GM12878 (cell line): Measurements from ENCODE around the gene CRYGN. TPM values are rescaled to one million over a fixed set of nuclear protein-coding genes. Genes with fewer than 3 reads are reported as not detected.

ENCODE experiments used
- ATAC-seq: fragments of 200-7000 bp; cut with Tn5 transposase; 3 replicates; pipeline ENCODE4 v1.9.1; 2020; ENCODE audit warnings: mild to moderate bottlenecking, moderate library complexity
- BruUV-seq: library from RNA; stranded (reverse); fragments of 400-500 nt; replicated peaks from 2 replicates; lab custom pipeline; 2021; lab: Mats Ljungman, UMichigan
- CTCF ChIA-PET: fragments of 300-600 bp; sonication (Branson Sonifier 250); formaldehyde crosslinking; extraction: SDS; loops from one replicate; lab custom pipeline; 2021; ENCODE audit warnings: inconsistent platforms; lab: Yijun Ruan, JAX
- POLR2A ChIA-PET: fragments of 350-600 bp; formaldehyde crosslinking; extraction: SDS; loops from one replicate; lab custom pipeline; 2021; ENCODE audit warnings: inconsistent platforms; lab: Charles Lee
- RAD21 ChIA-PET: fragments of 300-600 bp; sonication (Branson Sonifier 250); formaldehyde crosslinking; loops from one replicate; lab custom pipeline; 2023; ENCODE audit warnings: antibody characterized with exemption; ENCODE audit not compliant: unreplicated experiment; lab: Charles Lee
- SMC1A ChIA-PET: fragments of 300-600 bp; sonication (Branson Sonifier 250); formaldehyde crosslinking; loops from one replicate; lab custom pipeline; 2023; ENCODE audit not compliant: unreplicated experiment, uncharacterized antibody; lab: Charles Lee
- DNase-seq: peaks from one replicate; pipeline ENCODE4 v3.0.0-alpha.2; 2011; ENCODE audit warnings: low read depth, low spot score
- FAIRE-seq: peaks from 3 replicates; lab custom pipeline; 2011; peaks lifted over from hg19 to GRCh38; lab: Jason Lieb, UNC
- H2AFZ ChIP-seq: 2 replicates; pipeline ENCODE4 v1.6.0; 2011; ENCODE audit warnings: low read depth, low read length, control low read depth; ENCODE audit not compliant: control insufficient read depth
- H3K27ac ChIP-seq: 2 replicates; pipeline ENCODE4 v1.5.1; 2011; ENCODE audit warnings: control low read depth; ENCODE audit not compliant: control insufficient read depth, insufficient read depth
- H3K27me3 ChIP-seq, 2 experiments: replicated peaks in 1 of 2; 2 replicates each; pipeline versions ENCODE4 v1.6.0 to v1.6.1; 2011; ENCODE audit warnings: low read length in 1 of 2; ENCODE audit not compliant: control insufficient read depth in 2 of 2, insufficient read depth in 2 of 2
- H3K36me3 ChIP-seq, 2 experiments: 2 replicates each; pipeline ENCODE4 v1.5.1; 2011; ENCODE audit warnings: low read length in 1 of 2; ENCODE audit not compliant: control insufficient read depth in 2 of 2, insufficient read depth in 2 of 2
- H3K4me1 ChIP-seq: 2 replicates; pipeline ENCODE4 v1.6.1; 2011; ENCODE audit warnings: mild to moderate bottlenecking, low read length, moderate library complexity, mixed read lengths; ENCODE audit not compliant: control insufficient read depth, insufficient read depth
- H3K4me2 ChIP-seq: 2 replicates; pipeline ENCODE4 v1.6.0; 2011; ENCODE audit warnings: control low read depth; ENCODE audit not compliant: control insufficient read depth, insufficient read depth
- H3K4me3 ChIP-seq: fragments of 200-600 bp; sonication (generic); 2 replicates; pipeline ENCODE4 v1.5.1; 2016
- H3K79me2 ChIP-seq: 2 replicates; pipeline ENCODE4 v1.6.0; 2011; ENCODE audit warnings: low read length; ENCODE audit not compliant: control insufficient read depth, insufficient read depth
- H3K9ac ChIP-seq: 2 replicates; pipeline ENCODE4 v1.8.0; 2011; ENCODE audit warnings: low read length, control low read depth, mixed read lengths; ENCODE audit not compliant: control insufficient read depth, insufficient read depth
- H3K9me3 ChIP-seq: replicated peaks from 3 replicates; pipeline ENCODE4 v1.5.1; 2011; ENCODE audit warnings: mild to moderate bottlenecking, low read length; ENCODE audit not compliant: control insufficient read depth, insufficient read depth
- H4K20me1 ChIP-seq: 2 replicates; pipeline ENCODE4 v1.6.0; 2011; ENCODE audit not compliant: control insufficient read depth, insufficient read depth
- BCLAF1 ChIP-seq: fragments of 450-650 bp; IDR thresholded peaks from 2 replicates; pipeline ENCODE4 v1.6.1; 2017; ENCODE audit warnings: antibody characterized with exemption, mild to moderate bottlenecking, moderate library complexity
- IKZF1 ChIP-seq: fragments of 450-650 bp; conservative IDR thresholded peaks from 2 replicates; pipeline ENCODE4 v1.6.1; 2017; ENCODE audit warnings: antibody characterized with exemption, mild to moderate bottlenecking
- LARP7 ChIP-seq: fragments of 450-650 bp; IDR thresholded peaks from 2 replicates; pipeline ENCODE4 v1.6.1; 2017; ENCODE audit warnings: mild to moderate bottlenecking
- RELA ChIP-seq: fragments of 450-650 bp; IDR thresholded peaks from 2 replicates; pipeline ENCODE4 v1.8.0; 2014; ENCODE audit warnings: borderline replicate concordance; ENCODE audit not compliant: partially characterized antibody
- SIX5 ChIP-seq: IDR thresholded peaks from 2 replicates; pipeline ENCODE4 v1.6.1; 2011; ENCODE audit warnings: mild to moderate bottlenecking, low read depth, low read length, moderate library complexity; ENCODE audit not compliant: severe bottlenecking
- TARDBP ChIP-seq: IDR thresholded peaks from 2 replicates; pipeline ENCODE4 v1.6.1; 2016; ENCODE audit warnings: borderline replicate concordance
- ZNF24 ChIP-seq: fragments of 450-650 bp; IDR thresholded peaks from 2 replicates; pipeline ENCODE4 v1.6.1; 2017; ENCODE audit warnings: antibody characterized with exemption, mild to moderate bottlenecking
- ZZZ3 ChIP-seq: IDR thresholded peaks from 2 replicates; pipeline ENCODE4 v1.6.1; 2011; ENCODE audit warnings: low read depth; ENCODE audit not compliant: control insufficient read depth, insufficient read length
- WGBS: methylation state at CpG from one replicate; pipeline ENCODE4 v1.1.6; 2016; ENCODE audit warnings: low lambda C conversion rate; ENCODE audit not compliant: insufficient replicate concordance, insufficient coverage; ENCODE audit errors: missing lambda C conversion rate; 5-methylcytosine and 5-hydroxymethylcytosine counted together
- in situ Hi-C: fragments of 300-500 bp; cut with MboI; formaldehyde crosslinking; loops from 9 replicates; pipeline ENCODE4 v1.14.3; 2018; ENCODE audit warnings: mixed read lengths
- intact Hi-C: fragments of 100-400 bp; cut with micrococcal nuclease; formaldehyde crosslinking; loops from one replicate; pipeline ENCODE4 v1.14.2; 2022; ENCODE audit not compliant: unreplicated experiment
- polyA plus RNA-seq, 11 experiments: library from polyadenylated mRNA; depleted of rRNA in 4 of 11; unstranded in 6 of 11; stranded (reverse) in 5 of 11; fragments of >200 nt; fragmentation: Nextera tagmentation in 4 of 11; fragmentation: Illumina TruSeq in 1 of 11; extraction: Ambion mirVana in 4 of 11; extraction: Trizol in 1 of 11; gene quantifications; 1 replicate in 1 of 11; 2 replicates in 10 of 11; pipeline versions ENCODE4 v1.2.1 to v1.2.3, GENCODE V29; 2011 to 2016; ENCODE audit warnings: inconsistent platforms in 2 of 11, missing spikeins in 2 of 11, low read depth in 1 of 11
- total RNA-seq, 4 experiments: library from RNA; depleted of rRNA in 3 of 4; stranded (reverse); fragments of >200 nt in 3 of 4; fragmentation: Illumina TruSeq in 1 of 4; extraction: Trizol in 1 of 4; gene quantifications; 2 replicates each; pipeline versions ENCODE4 v1.2.1 to v1.2.3, GENCODE V29; 2013 to 2021
- TF ChIP-seq, protein P1 (sequence below): IDR thresholded peaks from 2 replicates; pipeline ENCODE4 v1.6.1; 2011; ENCODE audit warnings: low read depth, mild to moderate bottlenecking, low read length, moderate library complexity, borderline replicate concordance; ENCODE audit errors: extremely low read depth
- TF ChIP-seq, protein P2 (sequence below), 3 experiments: IDR thresholded peaks in 2 of 3; conservative IDR thresholded peaks in 1 of 3; 2 replicates each; pipeline ENCODE4 v1.5.1; 2011; ENCODE audit warnings: low read depth in 3 of 3, low read length in 3 of 3, mild to moderate bottlenecking in 3 of 3, control low read depth in 2 of 3, moderate library complexity in 2 of 3, inconsistent platforms in 1 of 3, mixed read lengths in 1 of 3; ENCODE audit not compliant: control insufficient read depth in 2 of 3, insufficient read depth in 1 of 3; ENCODE audit errors: extremely low read depth in 1 of 3

Gene CRYGN
- total and polyA plus RNA-seq, 10 of the 15 experiments (the other 5 are each of a cell fraction or from before 2014, with no cell fraction given) = not detected

DNA sequence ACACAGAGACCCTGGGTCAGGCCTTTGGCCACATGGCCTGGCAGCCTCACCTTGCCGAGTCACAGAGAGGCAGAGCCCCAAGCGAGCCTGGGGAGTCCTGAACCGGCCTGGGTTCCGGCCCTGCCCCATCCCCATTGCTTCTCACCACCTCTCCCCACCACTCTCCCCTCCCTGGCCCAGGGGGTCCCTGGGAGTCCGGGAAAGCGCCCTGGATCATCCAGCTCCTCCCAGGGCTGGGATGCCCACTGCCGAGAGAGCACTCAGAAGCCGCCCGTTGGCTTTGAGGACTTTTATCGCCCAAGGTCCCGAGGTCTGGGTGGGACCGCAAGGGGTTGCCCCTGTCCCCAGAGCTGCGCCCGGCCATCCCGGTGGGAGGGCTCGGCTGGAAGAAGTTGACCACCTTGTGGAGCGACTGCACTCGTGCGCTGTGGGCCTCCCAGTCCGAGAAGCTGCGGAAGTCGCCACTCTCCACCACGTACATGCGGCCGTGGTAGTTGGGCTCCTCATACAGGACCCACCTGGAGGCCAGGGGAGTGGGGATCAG, 8.1 kb downstream of the CRYGN start:
- Histone ChIP-seq H3K4me3 (no peak overlapping the region), H3K27ac (no peak overlapping the region), H3K4me1 (peaks cover 22% of the 10 kb centered on the region), H3K4me2 (no peak overlapping the region), H3K79me2 (no peaks in the 10 kb centered on the region), H3K36me3 (no peaks in the 10 kb centered on the region), H3K27me3 (no peaks in the 10 kb centered on the region; a peak in 1 of 4 replicates), H2AFZ (no peak overlapping the region), H3K9ac (no peak overlapping the region), H4K20me1 (no peaks in the 10 kb centered on the region), H3K9me3 (no peaks in the 10 kb centered on the region)
- ChIA-PET POLR2A (no interaction called here), RAD21 (interaction anchor here (1.1 kb wide), 1 partner anchor 116 kb away, joined by 3 read pairs; no protein-coding TSS in a partner anchor), SMC1A (no interaction called here), CTCF (no interaction called here)
- TF ChIP-seq RELA (no peak), BCLAF1 (no peak), TARDBP (no peak), SIX5 (no peak), IKZF1 (no peak), LARP7 (no peak), ZZZ3 (no peak), ZNF24 (no peak)
- TF ChIP-seq, protein P1, sequence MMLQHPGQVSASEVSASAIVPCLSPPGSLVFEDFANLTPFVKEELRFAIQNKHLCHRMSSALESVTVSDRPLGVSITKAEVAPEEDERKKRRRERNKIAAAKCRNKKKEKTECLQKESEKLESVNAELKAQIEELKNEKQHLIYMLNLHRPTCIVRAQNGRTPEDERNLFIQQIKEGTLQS = no peak
- TF ChIP-seq, protein P2, sequence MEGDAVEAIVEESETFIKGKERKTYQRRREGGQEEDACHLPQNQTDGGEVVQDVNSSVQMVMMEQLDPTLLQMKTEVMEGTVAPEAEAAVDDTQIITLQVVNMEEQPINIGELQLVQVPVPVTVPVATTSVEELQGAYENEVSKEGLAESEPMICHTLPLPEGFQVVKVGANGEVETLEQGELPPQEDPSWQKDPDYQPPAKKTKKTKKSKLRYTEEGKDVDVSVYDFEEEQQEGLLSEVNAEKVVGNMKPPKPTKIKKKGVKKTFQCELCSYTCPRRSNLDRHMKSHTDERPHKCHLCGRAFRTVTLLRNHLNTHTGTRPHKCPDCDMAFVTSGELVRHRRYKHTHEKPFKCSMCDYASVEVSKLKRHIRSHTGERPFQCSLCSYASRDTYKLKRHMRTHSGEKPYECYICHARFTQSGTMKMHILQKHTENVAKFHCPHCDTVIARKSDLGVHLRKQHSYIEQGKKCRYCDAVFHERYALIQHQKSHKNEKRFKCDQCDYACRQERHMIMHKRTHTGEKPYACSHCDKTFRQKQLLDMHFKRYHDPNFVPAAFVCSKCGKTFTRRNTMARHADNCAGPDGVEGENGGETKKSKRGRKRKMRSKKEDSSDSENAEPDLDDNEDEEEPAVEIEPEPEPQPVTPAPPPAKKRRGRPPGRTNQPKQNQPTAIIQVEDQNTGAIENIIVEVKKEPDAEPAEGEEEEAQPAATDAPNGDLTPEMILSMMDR (IDR thresholded peaks at IDR 0.05 in 2 of 3, conservative IDR thresholded peaks at IDR 0.05 in 1 of 3; ENCODE audit: control insufficient read depth in 2 of 3, extremely low read depth in 1 of 3, insufficient read depth in 1 of 3, low read depth in 3 of 3, low read length in 3 of 3) = no peak
- FAIRE-seq (no peak), DNase-seq (no peak), ATAC-seq (no peak)
- 89% methylated on average over 25 of the region's 25 CpGs for WGBS
- no TSS peak for BruUV-seq
- intact Hi-C loops = no loop called here
- in situ Hi-C loops = no loop called here
